Neural progenitor cell (in vitro differentiated cells): ENCODE results near the gene HSPB3.

Source experiments
- EZH2 ChIP-seq: fragments of 200-600 bp; sonication (generic); IDR thresholded peaks from 2 replicates; pipeline ENCODE4 v1.6.1; 2017; ENCODE audit warnings: antibody characterized with exemption, mild to moderate bottlenecking, moderate library complexity
- EZH2phosphoT487 ChIP-seq: fragments of 200-600 bp; sonication (generic); IDR thresholded peaks from 2 replicates; pipeline ENCODE4 v1.6.1; 2017; ENCODE audit warnings: antibody characterized with exemption
- TF ChIP-seq, protein P1 (sequence below): fragments of 200-600 bp; sonication (generic); IDR thresholded peaks from 2 replicates; pipeline ENCODE4 v1.5.1; 2017; ENCODE audit warnings: antibody characterized with exemption, mild to moderate bottlenecking

DNA sequence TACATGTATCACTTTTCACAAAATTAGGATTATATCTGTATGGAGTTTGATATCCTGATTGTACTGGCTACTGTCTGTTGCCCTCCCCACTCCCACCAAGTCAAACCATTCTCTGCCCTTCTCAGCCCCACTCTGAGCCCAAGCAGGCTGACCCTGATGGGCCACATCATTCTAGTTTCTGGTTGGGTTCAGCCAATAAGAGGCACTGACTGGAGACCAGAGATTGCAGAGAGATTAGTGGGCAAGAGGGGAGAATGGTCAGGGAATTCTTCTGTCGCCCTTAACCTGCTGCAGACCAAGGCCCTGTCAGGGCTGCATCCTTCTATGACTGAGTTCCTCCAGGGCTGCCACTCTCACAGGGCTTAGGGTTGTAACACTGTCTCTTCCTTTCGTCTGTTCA, 2.7 kb downstream of the HSPB3 start:
- TF ChIP-seq, protein P1, sequence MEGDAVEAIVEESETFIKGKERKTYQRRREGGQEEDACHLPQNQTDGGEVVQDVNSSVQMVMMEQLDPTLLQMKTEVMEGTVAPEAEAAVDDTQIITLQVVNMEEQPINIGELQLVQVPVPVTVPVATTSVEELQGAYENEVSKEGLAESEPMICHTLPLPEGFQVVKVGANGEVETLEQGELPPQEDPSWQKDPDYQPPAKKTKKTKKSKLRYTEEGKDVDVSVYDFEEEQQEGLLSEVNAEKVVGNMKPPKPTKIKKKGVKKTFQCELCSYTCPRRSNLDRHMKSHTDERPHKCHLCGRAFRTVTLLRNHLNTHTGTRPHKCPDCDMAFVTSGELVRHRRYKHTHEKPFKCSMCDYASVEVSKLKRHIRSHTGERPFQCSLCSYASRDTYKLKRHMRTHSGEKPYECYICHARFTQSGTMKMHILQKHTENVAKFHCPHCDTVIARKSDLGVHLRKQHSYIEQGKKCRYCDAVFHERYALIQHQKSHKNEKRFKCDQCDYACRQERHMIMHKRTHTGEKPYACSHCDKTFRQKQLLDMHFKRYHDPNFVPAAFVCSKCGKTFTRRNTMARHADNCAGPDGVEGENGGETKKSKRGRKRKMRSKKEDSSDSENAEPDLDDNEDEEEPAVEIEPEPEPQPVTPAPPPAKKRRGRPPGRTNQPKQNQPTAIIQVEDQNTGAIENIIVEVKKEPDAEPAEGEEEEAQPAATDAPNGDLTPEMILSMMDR = no peak
- TF ChIP-seq EZH2 = no peak
- TF ChIP-seq EZH2phosphoT487 = no peak
